Activated B cell treated with CpG ODN at 0.5 μM for 24 hours (primary cell): ENCODE measurements around the gene COL2A1. TPM values are rescaled to one million over a fixed set of nuclear protein-coding genes. Genes with fewer than 3 reads are reported as not detected.
"Not testable (repeated sequence)": the region's sequence is repeated elsewhere in the genome, so short reads cannot be mapped to it uniquely, and the experiment has no call there.

Source experiments
- ATAC-seq: fragments of 200-7000 bp; cut with Tn5 transposase; one replicate; pipeline ENCODE4 v1.10.0; 2021; ENCODE audit warnings: low read depth, mild to moderate bottlenecking, moderate library complexity
- CTCF ChIA-PET: fragments of 350-600 bp; sonication (Branson Sonifier 250); formaldehyde crosslinking; loops from one replicate; lab custom pipeline; 2021; ENCODE audit warnings: antibody characterized with exemption; lab: Charles Lee
- POLR2A ChIA-PET: fragments of 350-600 bp; sonication (Branson Sonifier 250); formaldehyde crosslinking; loops from one replicate; lab custom pipeline; 2021; ENCODE audit warnings: antibody characterized with exemption; lab: Charles Lee
- DNase-seq: peaks from one replicate; pipeline ENCODE4 v3.0.0; 2022
- H3K27ac Mint-ChIP-seq: one replicate; pipeline ENCODE4 v1.8.0; 2020; ENCODE audit warnings: mixed read lengths
- H3K27me3 Mint-ChIP-seq: one replicate; pipeline ENCODE4 v1.8.0; 2021; ENCODE audit warnings: mixed read lengths
- H3K36me3 Mint-ChIP-seq: one replicate; pipeline ENCODE4 v1.8.0; 2021; ENCODE audit warnings: low read depth, mixed read lengths
- H3K4me1 Mint-ChIP-seq: one replicate; pipeline ENCODE4 v1.8.0; 2021; ENCODE audit warnings: mixed read lengths
- H3K4me3 Mint-ChIP-seq: one replicate; pipeline ENCODE4 v1.8.0; 2020; ENCODE audit warnings: mild to moderate bottlenecking, mixed read lengths
- H3K9me3 Mint-ChIP-seq: one replicate; pipeline ENCODE4 v1.8.0; 2020; ENCODE audit warnings: mixed read lengths
- intact Hi-C: fragments of 100-400 bp; cut with micrococcal nuclease; formaldehyde crosslinking; loops from one replicate; pipeline ENCODE4 v1.15.1; 2024
- total RNA-seq: library from RNA; stranded (reverse); gene quantifications from 2 replicates; pipeline ENCODE4 v1.2.3, GENCODE V29; 2022
- TF ChIP-seq, protein P1 (sequence below): fragments of 200-600 bp; IDR thresholded peaks from one replicate; pipeline ENCODE4 v1.8.0; 2022; ENCODE audit warnings: antibody characterized with exemption, mild to moderate bottlenecking

Gene COL2A1
- total RNA-seq, 1 donor from 2014 or later, result not detected

GRCh38 chr12:47963340-47964040, 40.8 kb downstream of the COL2A1 start, which contains the start of gene TMEM106C:
Gene TMEM106C (plus strand): TSS chr12:47963596. CDS start chr12:47964237, 641 bp downstream.
- POLR2A ChIA-PET, result interaction anchor here (1.1 to 1.6 kb wide), 3 partner anchors 39 to 220 kb away, joined by 3 to 7 read pairs (median 5); partner anchors contain the start of genes ASB8 and CCDC184

DNA sequence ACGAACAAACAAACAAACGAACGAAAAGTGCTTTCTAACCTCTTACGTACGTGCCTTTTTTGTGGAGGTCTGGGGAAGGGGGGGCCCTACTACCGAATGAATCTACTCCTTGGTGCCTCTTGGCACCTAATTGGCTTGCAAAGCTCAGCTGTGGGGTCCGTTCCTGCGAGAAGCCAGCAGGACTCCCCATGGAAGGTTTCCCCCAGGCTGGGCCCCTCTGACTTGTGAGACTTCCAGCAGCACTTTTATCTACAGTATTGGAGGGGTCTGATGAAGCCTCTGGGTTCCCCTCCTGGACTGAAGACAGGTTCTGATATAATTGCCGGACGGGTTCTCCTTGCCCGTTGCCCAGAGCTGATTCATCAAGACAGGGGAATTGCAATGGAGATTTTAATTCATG, 42.1 kb downstream of the COL2A1 start:
- intact Hi-C loops, result loop anchor here (2.0 to 10.0 kb wide), 6 partner anchors 40 to 887 kb away; partner anchors contain the start of genes AMIGO2, COL2A1, PCED1B and SENP1
- DNase-seq (no peak), ATAC-seq (no peak)
- CTCF ChIA-PET, result interaction anchor here (0.6 kb wide), 1 partner anchor 725 kb away, joined by 3 read pairs; no protein-coding TSS in a partner anchor
- Mint-ChIP-seq H3K4me3 (no peak overlapping the region), H3K36me3 (peaks cover 15% of the 10 kb centered on the region), H3K9me3 (peaks cover 3% of the 10 kb centered on the region), H3K27ac (no peak overlapping the region), H3K4me1 (peaks cover 18% of the 10 kb centered on the region), H3K27me3 (peaks cover 11% of the 10 kb centered on the region)
- TF ChIP-seq, protein P1, sequence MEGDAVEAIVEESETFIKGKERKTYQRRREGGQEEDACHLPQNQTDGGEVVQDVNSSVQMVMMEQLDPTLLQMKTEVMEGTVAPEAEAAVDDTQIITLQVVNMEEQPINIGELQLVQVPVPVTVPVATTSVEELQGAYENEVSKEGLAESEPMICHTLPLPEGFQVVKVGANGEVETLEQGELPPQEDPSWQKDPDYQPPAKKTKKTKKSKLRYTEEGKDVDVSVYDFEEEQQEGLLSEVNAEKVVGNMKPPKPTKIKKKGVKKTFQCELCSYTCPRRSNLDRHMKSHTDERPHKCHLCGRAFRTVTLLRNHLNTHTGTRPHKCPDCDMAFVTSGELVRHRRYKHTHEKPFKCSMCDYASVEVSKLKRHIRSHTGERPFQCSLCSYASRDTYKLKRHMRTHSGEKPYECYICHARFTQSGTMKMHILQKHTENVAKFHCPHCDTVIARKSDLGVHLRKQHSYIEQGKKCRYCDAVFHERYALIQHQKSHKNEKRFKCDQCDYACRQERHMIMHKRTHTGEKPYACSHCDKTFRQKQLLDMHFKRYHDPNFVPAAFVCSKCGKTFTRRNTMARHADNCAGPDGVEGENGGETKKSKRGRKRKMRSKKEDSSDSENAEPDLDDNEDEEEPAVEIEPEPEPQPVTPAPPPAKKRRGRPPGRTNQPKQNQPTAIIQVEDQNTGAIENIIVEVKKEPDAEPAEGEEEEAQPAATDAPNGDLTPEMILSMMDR, result no peak
- POLR2A ChIA-PET, result interaction anchor here (1.5 kb wide), 1 partner anchor 40 kb away, joined by 3 read pairs; no protein-coding TSS in a partner anchor

More at GRCh38 chr12:47963340-47964040, 40.8 kb downstream of the COL2A1 start, which contains the start of gene TMEM106C:
- peak within 1 kb of the TSS; percentile 97 for H3K4me3 Mint-ChIP-seq
- H3K9me3 Mint-ChIP-seq, result peaks cover 1% of the 10 kb centered on the region
- intact Hi-C loops, result loop anchor here (1.0 to 10.0 kb wide), 12 partner anchors 27 to 889 kb away; partner anchors contain the start of genes AMIGO2, ASB8, COL2A1 and PCED1B
- DNase-seq (peak; percentile 89), ATAC-seq (peak; percentile 96)
- CTCF ChIA-PET, result interaction anchor here (0.9 to 1.4 kb wide), 5 partner anchors 8 to 191 kb away, joined by 3 to 7 read pairs (median 4); partner anchors contain the start of gene VDR
- peaks cover 18% of the 10 kb centered on the region for H3K4me1 Mint-ChIP-seq
- H3K27ac Mint-ChIP-seq, result peak within 1 kb of the TSS; percentile 86
- peaks cover 11% of the 10 kb centered on the region for H3K27me3 Mint-ChIP-seq
- TF ChIP-seq, protein P1, result peak; percentile 37
- H3K36me3 Mint-ChIP-seq, result peaks cover 25% of the 10 kb centered on the region

DNA sequence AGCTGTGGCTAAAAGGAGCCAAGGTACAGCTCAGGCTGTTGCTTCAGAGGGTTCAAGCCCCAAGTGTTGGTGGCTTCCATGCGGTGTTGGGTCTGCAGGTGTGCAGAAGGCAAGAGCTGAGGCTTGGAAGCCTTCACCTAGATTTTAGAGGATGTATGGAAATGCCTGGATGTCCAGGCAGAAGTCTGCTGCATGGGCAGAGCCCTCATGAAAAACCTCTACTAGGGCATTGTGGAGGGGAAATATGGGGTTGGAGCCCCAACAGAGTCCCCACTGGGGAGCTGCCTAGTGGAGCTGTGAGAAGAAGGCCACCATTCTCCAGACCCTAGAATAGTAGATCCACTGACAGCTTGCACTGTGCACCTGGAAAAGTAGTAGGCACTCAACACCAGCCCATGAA, 46.6 kb downstream of the COL2A1 start:
- peaks cover 22% of the 10 kb centered on the region for H3K27me3 Mint-ChIP-seq
- ATAC-seq, H3K4me1 Mint-ChIP-seq, DNase-seq, H3K9me3 Mint-ChIP-seq, H3K36me3 Mint-ChIP-seq, H3K27ac Mint-ChIP-seq, H3K4me3 Mint-ChIP-seq, intact Hi-C loops: not testable (repeated sequence)
- POLR2A ChIA-PET, result interaction anchor here (1.0 kb wide), 1 partner anchor 75 kb away, joined by 3 read pairs; no protein-coding TSS in a partner anchor
- CTCF ChIA-PET, result interaction anchor here (1.0 kb wide), 1 partner anchor 21 kb away, joined by 3 read pairs; no protein-coding TSS in a partner anchor

DNA sequence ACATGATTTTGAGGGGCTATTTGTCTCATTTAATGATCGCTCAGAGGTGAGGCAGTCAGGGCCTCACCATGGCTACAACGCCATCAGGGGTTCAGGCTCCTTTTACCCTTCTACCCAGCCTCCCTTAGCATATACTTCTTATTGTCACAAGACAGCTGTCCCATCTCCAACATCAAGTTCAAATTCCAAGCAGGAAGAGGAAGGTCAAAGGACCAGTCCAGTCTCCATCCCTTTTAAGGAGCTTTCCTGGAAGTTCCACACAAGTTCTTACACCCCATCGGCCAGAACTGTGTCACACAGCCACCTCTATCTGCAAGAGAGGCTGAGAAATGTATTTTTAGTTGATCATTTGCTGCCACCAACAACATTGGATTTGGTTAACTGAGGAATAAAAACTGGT, 49.2 kb downstream of the COL2A1 start:
- DNase-seq (no peak), ATAC-seq (no peak)
- Mint-ChIP-seq H3K4me3 (no peak overlapping the region), H3K4me1 (no peaks in the 10 kb centered on the region), H3K27me3 (peaks cover 20% of the 10 kb centered on the region), H3K9me3 (peaks cover 3% of the 10 kb centered on the region), H3K36me3 (no peaks in the 10 kb centered on the region), H3K27ac (no peak overlapping the region)
- CTCF ChIA-PET, result no interaction called here
- intact Hi-C loops, result no loop called here
- TF ChIP-seq, protein P1, result no peak
- POLR2A ChIA-PET, result interaction anchor here (0.6 kb wide), 1 partner anchor 242 kb away, joined by 3 read pairs; no protein-coding TSS in a partner anchor

DNA sequence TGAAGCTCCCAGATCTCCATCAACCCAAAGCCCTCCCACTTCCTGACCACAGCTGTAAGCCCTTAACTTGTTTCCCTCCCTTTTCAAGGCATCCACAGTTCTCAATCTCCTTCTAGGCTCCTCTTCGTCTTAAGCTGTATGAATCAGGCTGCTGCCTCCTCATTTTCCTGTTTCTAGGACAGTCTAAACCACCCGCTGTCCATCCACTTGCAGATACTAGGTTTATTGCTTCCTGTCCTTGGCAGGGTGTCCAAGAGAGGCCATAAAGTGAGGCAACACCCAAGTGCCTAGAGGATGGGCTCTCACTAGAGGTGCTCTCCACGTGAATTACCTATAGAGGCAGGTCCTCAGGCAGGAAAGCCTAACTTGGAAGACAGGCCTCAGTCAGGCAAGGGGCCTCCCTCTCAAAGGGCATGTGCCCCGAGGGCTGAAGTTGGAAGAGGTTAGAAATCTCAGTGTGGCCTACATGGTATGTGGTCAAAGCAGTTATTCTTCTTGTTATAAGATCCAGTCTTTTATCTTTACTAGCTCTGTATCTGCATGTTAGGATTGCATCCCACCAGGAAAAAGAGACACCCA, 49.7 kb downstream of the COL2A1 start:
- POLR2A ChIA-PET, result interaction anchor here (0.6 kb wide), 1 partner anchor 242 kb away, joined by 3 read pairs; no protein-coding TSS in a partner anchor
- Mint-ChIP-seq H3K4me1 (no peaks in the 10 kb centered on the region), H3K27ac (no peak overlapping the region), H3K4me3 (no peak overlapping the region), H3K9me3 (peaks cover 3% of the 10 kb centered on the region), H3K36me3 (no peaks in the 10 kb centered on the region), H3K27me3 (peaks cover 22% of the 10 kb centered on the region)
- intact Hi-C loops, result no loop called here
- ATAC-seq (no peak), DNase-seq (no peak)
- CTCF ChIA-PET, result no interaction called here
- TF ChIP-seq, protein P1, result no peak
